HCT116 (cell line): ENCODE measurements around the gene CREG1. TPM values are rescaled to one million over a fixed set of nuclear protein-coding genes. Genes with fewer than 3 reads are reported as not detected.

Experiments
- RAD21 ChIP-seq: IDR thresholded peaks from 2 replicates; pipeline ENCODE4 v1.6.1; 2012; ENCODE audit warnings: low read depth, mild to moderate bottlenecking
- total RNA-seq: library from RNA; stranded (reverse); gene quantifications from one replicate; pipeline ENCODE4 v1.2.1, GENCODE V29; 2021; ENCODE audit not compliant: unreplicated experiment

CREG1 gene
- total RNA-seq, 1 experiment from 2014 or later: 55.7 TPM

GRCh38 chr1:167491586-167492461 lies 61.7 kb downstream of the CREG1 start (continued):
- no peak for TF ChIP-seq RAD21
- TF ChIP-seq, all 23 proteins: peak for 0

Other genes starting within 250 kb of the CREG1 start
- 0.57 TPM for gene CD247, start 35.2 kb downstream of the CREG1 start, total RNA-seq
- gene RCSD1, start 76.5 kb upstream of the CREG1 start, total RNA-seq: 0.15 TPM
- 52.9 TPM for gene MPZL1, start 168.2 kb upstream of the CREG1 start, total RNA-seq